PC-3 (cell line): ENCODE data around the gene PLCL1. TPM values are rescaled to one million over a fixed set of nuclear protein-coding genes. Genes with fewer than 3 reads are reported as not detected.

Experiments
- ATAC-seq: fragments of 200-7000 bp; cut with Tn5 transposase; 2 replicates; pipeline ENCODE4 v1.9.1; 2020; ENCODE audit warnings: mild to moderate bottlenecking, moderate library complexity
- BruUV-seq: library from RNA; stranded (reverse); fragments of 400-500 nt; replicated peaks from 2 replicates; lab custom pipeline; 2021; lab: Mats Ljungman, UMichigan
- CTCF ChIA-PET: fragments of 300-600 bp; sonication (Branson Sonifier 250); formaldehyde crosslinking; loops from one replicate; lab custom pipeline; 2022; ENCODE audit warnings: antibody characterized with exemption; lab: Charles Lee
- POLR2A ChIA-PET: fragments of 300-600 bp; sonication (Branson Sonifier 250); formaldehyde crosslinking; loops from one replicate; lab custom pipeline; 2022; ENCODE audit warnings: antibody characterized with exemption; ENCODE audit not compliant: unreplicated experiment; lab: Charles Lee
- DNase-seq: peaks from one replicate; pipeline ENCODE4 v3.0.0-alpha.2; 2015
- H2AFZ ChIP-seq: fragments of 300-600 bp; sonication (generic); 2 replicates; pipeline ENCODE4 v1.6.0; 2016; ENCODE audit warnings: antibody characterized with exemption, low read length
- H3F3A ChIP-seq: fragments of 300-600 bp; sonication (generic); one replicate; pipeline ENCODE4 v1.6.0; 2017; ENCODE audit warnings: antibody characterized with exemption, low read length, control low read depth, mild to moderate bottlenecking; ENCODE audit not compliant: unreplicated experiment
- H3K27ac ChIP-seq: fragments of 300-600 bp; sonication (generic); 2 replicates; pipeline ENCODE4 v1.5.1; 2016; ENCODE audit warnings: mild to moderate bottlenecking, low read length
- H3K27me3 ChIP-seq: fragments of 300-600 bp; sonication (generic); 2 replicates; pipeline ENCODE4 v1.6.1; 2016; ENCODE audit warnings: low read length, mixed read lengths
- H3K36me3 ChIP-seq: fragments of 300-600 bp; sonication (generic); 2 replicates; pipeline ENCODE4 v1.6.1; 2016; ENCODE audit warnings: low read depth, mixed run types, low read length, mixed read lengths
- H3K4me1 ChIP-seq: fragments of 300-600 bp; sonication (generic); 2 replicates; pipeline ENCODE4 v1.5.1; 2016; ENCODE audit warnings: low read length; ENCODE audit not compliant: insufficient read depth
- H3K4me2 ChIP-seq: fragments of 300-600 bp; sonication (generic); 2 replicates; pipeline ENCODE4 v1.6.0; 2016; ENCODE audit warnings: low read length
- H3K4me3 ChIP-seq: fragments of 300-600 bp; sonication (generic); 2 replicates; pipeline ENCODE4 v1.5.1; 2016; ENCODE audit warnings: mild to moderate bottlenecking, low read length, mixed read lengths
- H3K79me2 ChIP-seq: fragments of 300-600 bp; sonication (generic); 2 replicates; pipeline ENCODE4 v1.6.1; 2017; ENCODE audit warnings: low read length, mixed read lengths
- H3K9ac ChIP-seq: fragments of 300-600 bp; sonication (generic); 2 replicates; pipeline ENCODE4 v1.6.0; 2016; ENCODE audit warnings: mild to moderate bottlenecking, low read length
- H3K9me2 ChIP-seq: fragments of 300-600 bp; sonication (generic); replicated peaks from 2 replicates; pipeline ENCODE4 v1.6.1; 2016; ENCODE audit warnings: mixed run types, low read length, mixed read lengths
- H3K9me3 ChIP-seq: fragments of 300-600 bp; sonication (generic); 2 replicates; pipeline ENCODE4 v1.6.1; 2016; ENCODE audit warnings: low read length, mixed read lengths
- H4K20me1 ChIP-seq: fragments of 300-600 bp; sonication (generic); 2 replicates; pipeline ENCODE4 v1.6.1; 2016; ENCODE audit warnings: low read length, mixed read lengths
- CTCF ChIP-seq: fragments of 300-600 bp; sonication (generic); conservative IDR thresholded peaks from 2 replicates; pipeline ENCODE4 v1.5.1; 2017; ENCODE audit warnings: antibody characterized with exemption, low read depth, mild to moderate bottlenecking, low read length
- EZH2 ChIP-seq: fragments of 300-600 bp; sonication (generic); IDR thresholded peaks from one replicate; pipeline ENCODE4 v1.6.1; 2017; ENCODE audit warnings: antibody characterized with exemption, mild to moderate bottlenecking, low read length; ENCODE audit not compliant: unreplicated experiment
- EZH2phosphoT487 ChIP-seq: fragments of 300-600 bp; sonication (generic); IDR thresholded peaks from 2 replicates; pipeline ENCODE4 v1.6.1; 2018; ENCODE audit warnings: mild to moderate bottlenecking, antibody characterized with exemption, low read length, borderline replicate concordance
- intact Hi-C: fragments of 100-400 bp; cut with micrococcal nuclease; formaldehyde crosslinking; loops from 2 replicates; pipeline ENCODE4 v1.9.0; 2023
- total RNA-seq: library from RNA; depleted of rRNA; stranded (reverse); fragments of >200 nt; gene quantifications from 2 replicates; pipeline ENCODE4 v1.2.3, GENCODE V29; 2014

PLCL1 gene
- total RNA-seq, 1 experiment from 2014 or later, result not detected

- Histone ChIP-seq H3K4me1 (no peaks in the 10 kb centered on the region), H3K27me3 (no peaks in the 10 kb centered on the region), H3K4me2 (no peak overlapping the region), H3K27ac (no peak overlapping the region), H2AFZ (no peak overlapping the region), H3K36me3 (no peaks in the 10 kb centered on the region), H3F3A (no peaks in the 10 kb centered on the region), H4K20me1 (no peaks in the 10 kb centered on the region), H3K79me2 (no peaks in the 10 kb centered on the region), H3K4me3 (no peak overlapping the region), H3K9me3 (no peaks in the 10 kb centered on the region), H3K9me2 (no peaks in the 10 kb centered on the region), H3K9ac (no peak overlapping the region)
- TF ChIP-seq EZH2 (no peak), CTCF (no peak), EZH2phosphoT487 (no peak)
- ATAC-seq, result no peak
- no TSS peak for BruUV-seq
- intact Hi-C loops, result no loop called here
- ChIA-PET CTCF (no interaction called here), POLR2A (no interaction called here)
- DNase-seq, result no peak
These were observed 255.4 kb downstream of the PLCL1 start for GRCh38 chr2:198059800-198060199.

DNA sequence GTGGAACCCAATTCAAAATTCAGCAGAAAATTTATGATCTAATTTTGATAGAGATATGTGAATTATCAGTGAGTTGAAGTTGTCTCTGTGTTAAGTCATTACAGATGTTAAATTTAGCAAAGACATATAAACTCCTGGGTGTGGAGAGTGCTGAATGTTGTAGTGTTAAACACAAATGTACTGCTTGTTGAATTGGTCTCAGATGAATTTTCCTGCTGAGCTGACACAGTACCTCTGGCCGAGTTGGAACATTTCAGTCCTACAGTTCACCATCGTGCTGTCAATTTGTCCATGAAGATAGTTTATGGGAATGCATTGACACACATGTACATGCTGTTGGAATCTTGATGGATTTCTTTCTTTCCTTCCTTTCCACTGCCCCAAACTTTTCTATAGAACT, 255.9 kb downstream of the PLCL1 start:
- no peak for ATAC-seq
- no peaks in the 10 kb centered on the region for H3K79me2 ChIP-seq
- no peaks in the 10 kb centered on the region for H3K36me3 ChIP-seq
- ChIA-PET CTCF (no interaction called here), POLR2A (no interaction called here)
- no peaks in the 10 kb centered on the region for H3K9me2 ChIP-seq
- H3K9me3 ChIP-seq, result no peaks in the 10 kb centered on the region
- DNase-seq, result no peak
- intact Hi-C loops, result no loop called here
- H3K27me3 ChIP-seq, result no peaks in the 10 kb centered on the region
- H3K27ac ChIP-seq, result no peak overlapping the region
- BruUV-seq, result no TSS peak
- no peak overlapping the region for H2AFZ ChIP-seq
- no peak overlapping the region for H3K4me2 ChIP-seq
- H4K20me1 ChIP-seq, result no peaks in the 10 kb centered on the region
- H3K4me3 ChIP-seq, result no peak overlapping the region
- TF ChIP-seq EZH2phosphoT487, result no peak
- no peak for TF ChIP-seq EZH2
- TF ChIP-seq CTCF, result no peak
- no peaks in the 10 kb centered on the region for H3F3A ChIP-seq
- H3K9ac ChIP-seq, result no peak overlapping the region
- no peaks in the 10 kb centered on the region for H3K4me1 ChIP-seq

GRCh38 chr2:198062826-198063225, 258.4 kb downstream of the PLCL1 start:
- TF ChIP-seq EZH2phosphoT487 (no peak), EZH2 (no peak), CTCF (no peak)
- Histone ChIP-seq H3K4me1 (no peaks in the 10 kb centered on the region), H3K27me3 (no peaks in the 10 kb centered on the region), H3K4me3 (no peak overlapping the region), H3K4me2 (no peak overlapping the region), H3K27ac (no peak overlapping the region), H3F3A (no peaks in the 10 kb centered on the region), H3K9me2 (no peaks in the 10 kb centered on the region), H2AFZ (no peak overlapping the region), H3K36me3 (no peaks in the 10 kb centered on the region), H3K9ac (no peak overlapping the region), H4K20me1 (no peaks in the 10 kb centered on the region), H3K79me2 (no peaks in the 10 kb centered on the region), H3K9me3 (no peaks in the 10 kb centered on the region)
- intact Hi-C loops, result no loop called here
- ChIA-PET CTCF (no interaction called here), POLR2A (no interaction called here)
- DNase-seq, result no peak
- BruUV-seq, result no TSS peak
- no peak for ATAC-seq
